PC-3 (cell line): Measurements from ENCODE around the gene FGF4. TPM values are rescaled to one million over a fixed set of nuclear protein-coding genes. Genes with fewer than 3 reads are reported as not detected.

Experiments
- ATAC-seq: fragments of 200-7000 bp; cut with Tn5 transposase; 2 replicates; pipeline ENCODE4 v1.9.1; 2020; ENCODE audit warnings: mild to moderate bottlenecking, moderate library complexity
- BruUV-seq: library from RNA; stranded (reverse); fragments of 400-500 nt; replicated peaks from 2 replicates; lab custom pipeline; 2021; lab: Mats Ljungman, UMichigan
- CTCF ChIA-PET: fragments of 300-600 bp; sonication (Branson Sonifier 250); formaldehyde crosslinking; loops from one replicate; lab custom pipeline; 2022; ENCODE audit warnings: antibody characterized with exemption; lab: Charles Lee
- POLR2A ChIA-PET: fragments of 300-600 bp; sonication (Branson Sonifier 250); formaldehyde crosslinking; loops from one replicate; lab custom pipeline; 2022; ENCODE audit warnings: antibody characterized with exemption; ENCODE audit not compliant: unreplicated experiment; lab: Charles Lee
- DNase-seq: peaks from one replicate; pipeline ENCODE4 v3.0.0-alpha.2; 2015
- H2AFZ ChIP-seq: fragments of 300-600 bp; sonication (generic); 2 replicates; pipeline ENCODE4 v1.6.0; 2016; ENCODE audit warnings: antibody characterized with exemption, low read length
- H3F3A ChIP-seq: fragments of 300-600 bp; sonication (generic); one replicate; pipeline ENCODE4 v1.6.0; 2017; ENCODE audit warnings: antibody characterized with exemption, low read length, control low read depth, mild to moderate bottlenecking; ENCODE audit not compliant: unreplicated experiment
- H3K27ac ChIP-seq: fragments of 300-600 bp; sonication (generic); 2 replicates; pipeline ENCODE4 v1.5.1; 2016; ENCODE audit warnings: mild to moderate bottlenecking, low read length
- H3K27me3 ChIP-seq: fragments of 300-600 bp; sonication (generic); 2 replicates; pipeline ENCODE4 v1.6.1; 2016; ENCODE audit warnings: low read length, mixed read lengths
- H3K36me3 ChIP-seq: fragments of 300-600 bp; sonication (generic); 2 replicates; pipeline ENCODE4 v1.6.1; 2016; ENCODE audit warnings: low read depth, mixed run types, low read length, mixed read lengths
- H3K4me1 ChIP-seq: fragments of 300-600 bp; sonication (generic); 2 replicates; pipeline ENCODE4 v1.5.1; 2016; ENCODE audit warnings: low read length; ENCODE audit not compliant: insufficient read depth
- H3K4me2 ChIP-seq: fragments of 300-600 bp; sonication (generic); 2 replicates; pipeline ENCODE4 v1.6.0; 2016; ENCODE audit warnings: low read length
- H3K4me3 ChIP-seq: fragments of 300-600 bp; sonication (generic); 2 replicates; pipeline ENCODE4 v1.5.1; 2016; ENCODE audit warnings: mild to moderate bottlenecking, low read length, mixed read lengths
- H3K79me2 ChIP-seq: fragments of 300-600 bp; sonication (generic); 2 replicates; pipeline ENCODE4 v1.6.1; 2017; ENCODE audit warnings: low read length, mixed read lengths
- H3K9ac ChIP-seq: fragments of 300-600 bp; sonication (generic); 2 replicates; pipeline ENCODE4 v1.6.0; 2016; ENCODE audit warnings: mild to moderate bottlenecking, low read length
- H3K9me2 ChIP-seq: fragments of 300-600 bp; sonication (generic); replicated peaks from 2 replicates; pipeline ENCODE4 v1.6.1; 2016; ENCODE audit warnings: mixed run types, low read length, mixed read lengths
- H3K9me3 ChIP-seq: fragments of 300-600 bp; sonication (generic); 2 replicates; pipeline ENCODE4 v1.6.1; 2016; ENCODE audit warnings: low read length, mixed read lengths
- H4K20me1 ChIP-seq: fragments of 300-600 bp; sonication (generic); 2 replicates; pipeline ENCODE4 v1.6.1; 2016; ENCODE audit warnings: low read length, mixed read lengths
- CTCF ChIP-seq: fragments of 300-600 bp; sonication (generic); conservative IDR thresholded peaks from 2 replicates; pipeline ENCODE4 v1.5.1; 2017; ENCODE audit warnings: antibody characterized with exemption, low read depth, mild to moderate bottlenecking, low read length
- EZH2 ChIP-seq: fragments of 300-600 bp; sonication (generic); IDR thresholded peaks from one replicate; pipeline ENCODE4 v1.6.1; 2017; ENCODE audit warnings: antibody characterized with exemption, mild to moderate bottlenecking, low read length; ENCODE audit not compliant: unreplicated experiment
- EZH2phosphoT487 ChIP-seq: fragments of 300-600 bp; sonication (generic); IDR thresholded peaks from 2 replicates; pipeline ENCODE4 v1.6.1; 2018; ENCODE audit warnings: mild to moderate bottlenecking, antibody characterized with exemption, low read length, borderline replicate concordance
- intact Hi-C: fragments of 100-400 bp; cut with micrococcal nuclease; formaldehyde crosslinking; loops from 2 replicates; pipeline ENCODE4 v1.9.0; 2023
- total RNA-seq: library from RNA; depleted of rRNA; stranded (reverse); fragments of >200 nt; gene quantifications from 2 replicates; pipeline ENCODE4 v1.2.3, GENCODE V29; 2014

Gene FGF4
- total RNA-seq, 1 experiment from 2014 or later, result not detected

GRCh38 chr11:69760319-69760718 is 14.8 kb downstream of the FGF4 start:
- CTCF ChIA-PET, result interaction anchor here (0.5 kb wide), 1 partner anchor 28 kb away, joined by 3 read pairs; no protein-coding TSS in a partner anchor
- H3K36me3 ChIP-seq, result no peaks in the 10 kb centered on the region
- ATAC-seq (no peak), DNase-seq (no peak)
- no peak for TF ChIP-seq EZH2phosphoT487
- no peak for TF ChIP-seq EZH2
- TF ChIP-seq CTCF, result no peak
- no peaks in the 10 kb centered on the region; the same call in 1 of the 2 replicates for H3K9me3 ChIP-seq
- H4K20me1 ChIP-seq, result no peaks in the 10 kb centered on the region
- H3K9ac ChIP-seq, result no peak overlapping the region
- no peaks in the 10 kb centered on the region for H3K79me2 ChIP-seq
- peaks cover 21% of the 10 kb centered on the region; the same call in 1 of the 2 replicates for H3K27me3 ChIP-seq
- H3K4me1 ChIP-seq, result no peaks in the 10 kb centered on the region
- H3F3A ChIP-seq, result no peaks in the 10 kb centered on the region
- POLR2A ChIA-PET, result no interaction called here
- H3K9me2 ChIP-seq, result no peaks in the 10 kb centered on the region
- intact Hi-C loops, result no loop called here
- H3K27ac ChIP-seq, result no peak overlapping the region
- no TSS peak for BruUV-seq
- no peak overlapping the region for H2AFZ ChIP-seq
- H3K4me3 ChIP-seq, result no peak overlapping the region
- H3K4me2 ChIP-seq, result no peak overlapping the region

- Histone ChIP-seq H3K9ac (no peak overlapping the region), H3K36me3 (no peaks in the 10 kb centered on the region), H3F3A (no peaks in the 10 kb centered on the region), H3K9me2 (no peaks in the 10 kb centered on the region), H3K79me2 (no peaks in the 10 kb centered on the region), H3K4me2 (no peak overlapping the region), H3K4me1 (no peaks in the 10 kb centered on the region), H4K20me1 (no peaks in the 10 kb centered on the region), H3K9me3 (no peaks in the 10 kb centered on the region), H2AFZ (no peak overlapping the region), H3K27me3 (peaks cover 3% of the 10 kb centered on the region; the same call in 1 of the 2 replicates), H3K27ac (no peak overlapping the region), H3K4me3 (no peak overlapping the region)
- intact Hi-C loops, result no loop called here
- POLR2A ChIA-PET, result no interaction called here
- no peak for DNase-seq
- no peak for ATAC-seq
- no peak for TF ChIP-seq EZH2
- BruUV-seq, result no TSS peak
- CTCF ChIA-PET, result no interaction called here
These were observed 22.3 kb downstream of the FGF4 start for GRCh38 chr11:69752890-69753289.

GRCh38 chr11:69750875-69751597 is 24.1 kb downstream of the FGF4 start:
- TF ChIP-seq EZH2 (no peak), EZH2phosphoT487 (no peak), CTCF (no peak)
- BruUV-seq, result no TSS peak
- intact Hi-C loops, result no loop called here

More at GRCh38 chr11:69750875-69751597, 24.1 kb downstream of the FGF4 start:
- H4K20me1 ChIP-seq, result no peaks in the 10 kb centered on the region
- no peaks in the 10 kb centered on the region for H3K36me3 ChIP-seq
- no peaks in the 10 kb centered on the region for H3K79me2 ChIP-seq
- H3F3A ChIP-seq, result no peaks in the 10 kb centered on the region
- H3K4me3 ChIP-seq, result no peak overlapping the region
- no peak overlapping the region for H3K4me2 ChIP-seq
- POLR2A ChIA-PET, result no interaction called here
- H2AFZ ChIP-seq, result no peak overlapping the region
- no peak for DNase-seq
- no peaks in the 10 kb centered on the region for H3K9me2 ChIP-seq
- H3K9ac ChIP-seq, result no peak overlapping the region
- H3K9me3 ChIP-seq, result no peaks in the 10 kb centered on the region
- peaks cover 3% of the 10 kb centered on the region; the same call in 1 of the 2 replicates for H3K27me3 ChIP-seq
- no peak for ATAC-seq
- CTCF ChIA-PET, result no interaction called here
- H3K27ac ChIP-seq, result no peak overlapping the region
- H3K4me1 ChIP-seq, result no peaks in the 10 kb centered on the region
